HL-60 (cell line): ENCODE data around the gene TCTN1.

Experiments used
- DNase-seq, 2 experiments: peaks; one replicate each; pipeline ENCODE4 v3.0.0-alpha.2; 2010 to 2020; ENCODE audit warnings: low read depth in 1 of 2, low spot score in 1 of 2
- H3K27ac ChIP-seq: fragments of 250-450 bp; sonication (Bioruptor Pico); replicated peaks from 2 replicates; pipeline ENCODE4 v1.5.1; 2020; ENCODE audit warnings: mild to moderate bottlenecking, moderate library complexity
- H3K27me3 ChIP-seq: fragments of 250-450 bp; sonication (Bioruptor Pico); 2 replicates; pipeline ENCODE4 v1.5.1; 2021; ENCODE audit warnings: mild to moderate bottlenecking, moderate library complexity; ENCODE audit not compliant: insufficient read depth, poor library complexity, severe bottlenecking
- H3K4me3 ChIP-seq: replicated peaks from 2 replicates; pipeline ENCODE4 v1.5.1; 2011; ENCODE audit warnings: mild to moderate bottlenecking, control low read depth, low read length; ENCODE audit not compliant: insufficient read depth
- CTCF ChIP-seq: IDR thresholded peaks from one replicate; pipeline ENCODE4 v1.5.1; 2011; ENCODE audit warnings: low read length, control low read depth, inconsistent platforms; ENCODE audit not compliant: insufficient read depth
- GABPA ChIP-seq: IDR thresholded peaks from 2 replicates; pipeline ENCODE4 v1.6.1; 2012; ENCODE audit warnings: low read depth
- POLR2AphosphoS5 ChIP-seq: IDR thresholded peaks from 2 replicates; pipeline ENCODE4 v1.6.1; 2012; ENCODE audit warnings: low read depth
- REST ChIP-seq: IDR thresholded peaks from 2 replicates; pipeline ENCODE4 v1.6.1; 2012; ENCODE audit warnings: low read depth; ENCODE audit not compliant: insufficient replicate concordance
- SPI1 ChIP-seq: IDR thresholded peaks from 2 replicates; pipeline ENCODE4 v1.6.1; 2012; ENCODE audit warnings: low read depth, mild to moderate bottlenecking, borderline replicate concordance

TCTN1 gene

GRCh38 chr12:110677206-110677911 lies 63.4 kb downstream of the TCTN1 start:
- TF ChIP-seq GABPA (no peak), POLR2AphosphoS5 (peak; percentile 47; the same call in 1 of the 2 replicates), SPI1 (peak; percentile 89)
- peak in 1 of 2 experiments; percentile 64 for DNase-seq
- H3K4me3 ChIP-seq: no peak overlapping the region
- no peaks in the 10 kb centered on the region for H3K27me3 ChIP-seq
- H3K27ac ChIP-seq: no peak overlapping the region

- no peak overlapping the region for H3K4me3 ChIP-seq
- TF ChIP-seq REST (no peak), CTCF (no peak), GABPA (no peak), SPI1 (no peak), POLR2AphosphoS5 (no peak)
Observed at GRCh38 chr12:110677982-110678381, 64.1 kb downstream of the TCTN1 start.

GRCh38 chr12:110679201-110679600 lies 65.3 kb downstream of the TCTN1 start:
- TF ChIP-seq CTCF (no peak), GABPA (no peak), POLR2AphosphoS5 (no peak), SPI1 (no peak), REST (no peak)
- no peak for DNase-seq
- Histone ChIP-seq H3K27ac (no peak overlapping the region), H3K27me3 (no peaks in the 10 kb centered on the region), H3K4me3 (no peak overlapping the region)

More at GRCh38 chr12:110677982-110678381, 64.1 kb downstream of the TCTN1 start:
- H3K27ac ChIP-seq: no peak overlapping the region
- no peaks in the 10 kb centered on the region for H3K27me3 ChIP-seq
- DNase-seq: no peak

- no peak for DNase-seq
- Histone ChIP-seq H3K4me3 (no peak overlapping the region), H3K27me3 (no peaks in the 10 kb centered on the region), H3K27ac (no peak overlapping the region)
- no peak for TF ChIP-seq REST
- TF ChIP-seq GABPA: no peak
- no peak for TF ChIP-seq CTCF
- TF ChIP-seq SPI1: no peak
- no peak for TF ChIP-seq POLR2AphosphoS5
Observed at GRCh38 chr12:110680032-110680431, 66.1 kb downstream of the TCTN1 start.
